IMR-90 (cell line): Measurements from ENCODE around the gene KIR3DL1. TPM values are rescaled to one million over a fixed set of nuclear protein-coding genes. Genes with fewer than 3 reads are reported as not detected.

Source experiments
- ATAC-seq: fragments of 200-7000 bp; cut with Tn5 transposase; 2 replicates; pipeline ENCODE4 v1.9.1; 2020; ENCODE audit warnings: low read depth, mild to moderate bottlenecking, moderate library complexity
- BruUV-seq: library from RNA; stranded (reverse); fragments of 400-500 nt; replicated peaks from 2 replicates; lab custom pipeline; 2021; lab: Mats Ljungman, UMichigan
- CTCF ChIA-PET: fragments of 300-600 bp; formaldehyde crosslinking; extraction: SDS; loops from one replicate; lab custom pipeline; 2021; ENCODE audit warnings: antibody characterized with exemption; lab: Yijun Ruan, JAX
- POLR2A ChIA-PET: fragments of 300-600 bp; sonication (Branson Sonifier 250); formaldehyde crosslinking; loops from one replicate; lab custom pipeline; 2022; ENCODE audit warnings: antibody characterized with exemption; ENCODE audit not compliant: unreplicated experiment; lab: Charles Lee
- DNase-seq: peaks from one replicate; pipeline ENCODE4 v3.0.0; 2013
- H2AFZ ChIP-seq: replicated peaks from 2 replicates; pipeline ENCODE3; 2013; ENCODE audit warnings: low read length, mild to moderate bottlenecking; ENCODE audit not compliant: poor library complexity
- H2AK5ac ChIP-seq: 2 replicates; pipeline ENCODE4 v1.6.1; 2013; ENCODE audit warnings: low read depth, low read length, inconsistent platforms
- H2AK9ac ChIP-seq: replicated peaks from 2 replicates; pipeline ENCODE3; 2013; ENCODE audit warnings: mild to moderate bottlenecking, low read depth, low read length, moderate library complexity; ENCODE audit not compliant: poor library complexity
- H2BK120ac ChIP-seq: 2 replicates; pipeline ENCODE4 v1.6.1; 2013; ENCODE audit warnings: low read depth, low read length, inconsistent platforms
- H2BK15ac ChIP-seq: 3 replicates; pipeline ENCODE4 v1.6.1; 2013; ENCODE audit warnings: low read depth, low read length, inconsistent platforms
- H2BK20ac ChIP-seq: 2 replicates; pipeline ENCODE4 v1.6.1; 2013; ENCODE audit warnings: low read depth, mild to moderate bottlenecking, inconsistent platforms, low read length, moderate library complexity
- H2BK5ac ChIP-seq: 2 replicates; pipeline ENCODE4 v1.6.1; 2013; ENCODE audit warnings: mild to moderate bottlenecking, low read depth, low read length, inconsistent platforms; ENCODE audit not compliant: poor library complexity, severe bottlenecking
- H3K14ac ChIP-seq: replicated peaks from 2 replicates; pipeline ENCODE4 v1.6.1; 2013; ENCODE audit warnings: low read depth, low read length, inconsistent platforms
- H3K18ac ChIP-seq: 2 replicates; pipeline ENCODE4 v1.6.1; 2013; ENCODE audit warnings: low read depth, low read length, control low read depth
- H3K23ac ChIP-seq: 2 replicates; pipeline ENCODE4 v1.6.1; 2013; ENCODE audit warnings: low read depth, low read length, inconsistent platforms
- H3K27ac ChIP-seq: 2 replicates; pipeline ENCODE4 v1.5.1; 2013; ENCODE audit warnings: mild to moderate bottlenecking, control low read depth, low read length; ENCODE audit not compliant: insufficient read depth
- H3K27me3 ChIP-seq: 2 replicates; pipeline ENCODE4 v1.6.1; 2013; ENCODE audit warnings: low read length; ENCODE audit not compliant: control insufficient read depth, insufficient read depth
- H3K36me3 ChIP-seq: 2 replicates; pipeline ENCODE4 v1.6.1; 2013; ENCODE audit warnings: low read length, mixed read lengths; ENCODE audit not compliant: control insufficient read depth, insufficient read depth
- H3K4ac ChIP-seq: 2 replicates; pipeline ENCODE4 v1.6.1; 2013; ENCODE audit warnings: low read depth, low read length, inconsistent platforms
- H3K4me1 ChIP-seq: 2 replicates; pipeline ENCODE4 v1.6.1; 2013; ENCODE audit warnings: low read length, mixed read lengths; ENCODE audit not compliant: control insufficient read depth, insufficient read depth
- H3K4me2 ChIP-seq: 2 replicates; pipeline ENCODE4 v1.6.1; 2013; ENCODE audit warnings: low read depth, mild to moderate bottlenecking, control low read depth, low read length, moderate library complexity
- H3K4me3 ChIP-seq: 2 replicates; pipeline ENCODE4 v1.5.1; 2013; ENCODE audit warnings: low read depth, mild to moderate bottlenecking, control low read depth, low read length, moderate library complexity; ENCODE audit not compliant: insufficient read depth
- H3K56ac ChIP-seq: 2 replicates; pipeline ENCODE4 v1.6.1; 2013; ENCODE audit warnings: low read length, inconsistent platforms; ENCODE audit not compliant: insufficient read depth; ENCODE audit errors: extremely low read depth
- H3K79me1 ChIP-seq, 2 experiments: 2 replicates each; pipeline ENCODE4 v1.6.1; 2013; ENCODE audit warnings: low read length in 2 of 2, inconsistent platforms in 1 of 2, low read depth in 1 of 2
- H3K9ac ChIP-seq: 2 replicates; pipeline ENCODE4 v1.6.1; 2013; ENCODE audit warnings: low read depth, low read length, control low read depth
- H3K9me1 ChIP-seq: 2 replicates; pipeline ENCODE4 v1.6.1; 2013; ENCODE audit warnings: low read length, inconsistent platforms; ENCODE audit not compliant: insufficient read depth
- H3K9me3 ChIP-seq: 2 replicates; pipeline ENCODE4 v1.6.1; 2013; ENCODE audit warnings: low read length; ENCODE audit not compliant: control insufficient read depth, insufficient read depth
- H4K20me1 ChIP-seq: 2 replicates; pipeline ENCODE4 v1.6.1; 2013; ENCODE audit warnings: low read length, inconsistent platforms; ENCODE audit not compliant: insufficient read depth
- H4K5ac ChIP-seq: 2 replicates; pipeline ENCODE4 v1.6.1; 2013; ENCODE audit warnings: mild to moderate bottlenecking, low read depth, low read length, control low read depth
- H4K8ac ChIP-seq, 2 experiments: 2 replicates each; pipeline ENCODE4 v1.6.1; 2013; ENCODE audit warnings: low read depth in 2 of 2, low read length in 2 of 2, control low read depth in 1 of 2, inconsistent platforms in 1 of 2
- H4K91ac ChIP-seq: 2 replicates; pipeline ENCODE4 v1.6.1; 2013; ENCODE audit warnings: low read depth, low read length, inconsistent platforms; ENCODE audit not compliant: insufficient read depth
- BHLHE40 ChIP-seq: fragments of 150-350 bp; IDR thresholded peaks from 2 replicates; pipeline ENCODE4 v1.6.1; 2016; ENCODE audit warnings: mild to moderate bottlenecking, low read depth, low read length
- CEBPB ChIP-seq: IDR thresholded peaks from 2 replicates; pipeline ENCODE4 v1.6.1; 2012; ENCODE audit warnings: low read depth, low read length, improper control_type of control experiment
- FOS ChIP-seq: fragments of 150-350 bp; IDR thresholded peaks from 2 replicates; pipeline ENCODE4 v1.6.1; 2016; ENCODE audit warnings: low read depth, low read length
- MAFK ChIP-seq: IDR thresholded peaks from 2 replicates; pipeline ENCODE4 v1.6.1; 2012; ENCODE audit warnings: low read depth, low read length, improper control_type of control experiment
- MXI1 ChIP-seq: IDR thresholded peaks from 2 replicates; pipeline ENCODE4 v1.6.1; 2012; ENCODE audit warnings: low read depth, mild to moderate bottlenecking, low read length, moderate library complexity, borderline replicate concordance
- NFE2L2 ChIP-seq: fragments of 150-350 bp; IDR thresholded peaks from 2 replicates; pipeline ENCODE4 v1.6.1; 2016; ENCODE audit warnings: low read depth, mild to moderate bottlenecking, low read length
- POLR2A ChIP-seq: IDR thresholded peaks from 2 replicates; pipeline ENCODE4 v1.6.1; 2012; ENCODE audit warnings: mild to moderate bottlenecking, low read depth, low read length
- RAD21 ChIP-seq: IDR thresholded peaks from 2 replicates; pipeline ENCODE4 v1.6.1; 2012; ENCODE audit warnings: low read length, improper control_type of control experiment
- RFX5 ChIP-seq: IDR thresholded peaks from 2 replicates; pipeline ENCODE4 v1.8.0; 2012; ENCODE audit warnings: low read depth, mild to moderate bottlenecking, low read length, moderate library complexity
- WGBS, 2 experiments: methylation state at CpG; one replicate each; pipeline versions ENCODE4 v1.1.5 to v1.1.7; 2013; ENCODE audit warnings: missing lambda C conversion rate in 2 of 2; ENCODE audit not compliant: insufficient read length in 1 of 2; ENCODE audit errors: extremely low coverage in 2 of 2; 5-methylcytosine and 5-hydroxymethylcytosine counted together
- dilution Hi-C: fragments of 300-500 bp; cut with HindIII; formaldehyde crosslinking; loops from one replicate; pipeline ENCODE4 v1.14.3; 2018; ENCODE audit warnings: low sequenced_read_pairs; ENCODE audit not compliant: unreplicated experiment
- in situ Hi-C: fragments of 300-500 bp; cut with MboI; formaldehyde crosslinking; loops from 3 replicates; pipeline ENCODE4 v1.14.3; 2019; ENCODE audit warnings: low sequenced_read_pairs, inconsistent platforms, mixed read lengths
- intact Hi-C: fragments of 100-400 bp; cut with micrococcal nuclease; formaldehyde crosslinking; loops from 2 replicates; pipeline ENCODE4 v1.10.0; 2022
- polyA plus RNA-seq, 3 experiments: library from polyadenylated mRNA; depleted of rRNA; stranded (reverse); fragments of >200 nt; gene quantifications; 2 replicates each; pipeline ENCODE4 v1.2.3, GENCODE V29; 2012; ENCODE audit warnings: low replicate concordance in 1 of 3
- total RNA-seq: library from RNA; depleted of rRNA; stranded (reverse); fragments of >200 nt; gene quantifications from 2 replicates; pipeline ENCODE4 v1.2.3, GENCODE V29; 2012
- TF ChIP-seq, protein P1 (sequence below): conservative IDR thresholded peaks from 2 replicates; pipeline ENCODE4 v1.5.1; 2012; ENCODE audit warnings: mild to moderate bottlenecking, low read depth, low read length, improper control_type of control experiment
- TF ChIP-seq, protein P2 (sequence below): fragments of 150-350 bp; IDR thresholded peaks from 2 replicates; pipeline ENCODE4 v1.6.1; 2016; ENCODE audit warnings: low read depth, mild to moderate bottlenecking, low read length, moderate library complexity, borderline replicate concordance

Gene KIR3DL1
- total and polyA plus RNA-seq, 2 of the 4 experiments (the other 2 are of a cell fraction): not detected

DNA sequence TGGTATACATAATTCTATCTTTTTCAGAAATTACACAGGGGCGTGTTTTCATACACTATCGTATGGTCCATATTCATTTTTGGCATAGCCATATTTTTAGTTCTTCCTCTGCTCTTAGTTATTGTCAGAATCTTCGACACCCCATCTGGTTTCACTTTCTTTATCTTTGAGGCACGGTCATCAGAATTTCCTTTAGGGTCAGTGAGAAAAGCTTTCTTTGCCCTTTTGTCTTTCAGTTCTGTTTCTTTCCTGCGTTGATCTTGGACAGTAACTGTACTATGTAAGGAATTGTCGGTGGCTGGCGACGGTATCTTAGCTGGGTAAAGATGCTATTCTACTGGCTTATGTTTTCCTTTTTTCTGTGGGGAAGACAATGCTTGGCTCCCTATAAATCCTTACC lies 23.5 kb upstream of the KIR3DL1 start:
- no peaks in the 10 kb centered on the region for H3K27me3 ChIP-seq
- H3K23ac ChIP-seq: no peak overlapping the region
- no peaks in the 10 kb centered on the region for H3K36me3 ChIP-seq
- H2AK5ac ChIP-seq: no peak overlapping the region
- peaks cover 20% of the 10 kb centered on the region for H3K9me3 ChIP-seq
- H3K9ac ChIP-seq: no peak overlapping the region
- H3K27ac ChIP-seq: no peak overlapping the region
- no peak overlapping the region for H2BK5ac ChIP-seq
- H2BK20ac ChIP-seq: no peak overlapping the region
- DNase-seq (no peak), ATAC-seq (no peak)
- H3K4me2 ChIP-seq: no peak overlapping the region
- no peaks in the 10 kb centered on the region for H3K9me1 ChIP-seq
- H3K4me3 ChIP-seq: no peak overlapping the region
- H4K8ac ChIP-seq: no peak overlapping the region
- dilution Hi-C loops: no loop called here
- H2BK15ac ChIP-seq: no peak overlapping the region
- no peak overlapping the region for H4K5ac ChIP-seq
- H2BK120ac ChIP-seq: no peak overlapping the region
- no TSS peak for BruUV-seq
- no peaks in the 10 kb centered on the region for H4K20me1 ChIP-seq
- no peak overlapping the region for H3K4ac ChIP-seq
- TF ChIP-seq POLR2A: no peak
- TF ChIP-seq NFE2L2: no peak
- no peak for TF ChIP-seq CEBPB
- TF ChIP-seq, protein P1, sequence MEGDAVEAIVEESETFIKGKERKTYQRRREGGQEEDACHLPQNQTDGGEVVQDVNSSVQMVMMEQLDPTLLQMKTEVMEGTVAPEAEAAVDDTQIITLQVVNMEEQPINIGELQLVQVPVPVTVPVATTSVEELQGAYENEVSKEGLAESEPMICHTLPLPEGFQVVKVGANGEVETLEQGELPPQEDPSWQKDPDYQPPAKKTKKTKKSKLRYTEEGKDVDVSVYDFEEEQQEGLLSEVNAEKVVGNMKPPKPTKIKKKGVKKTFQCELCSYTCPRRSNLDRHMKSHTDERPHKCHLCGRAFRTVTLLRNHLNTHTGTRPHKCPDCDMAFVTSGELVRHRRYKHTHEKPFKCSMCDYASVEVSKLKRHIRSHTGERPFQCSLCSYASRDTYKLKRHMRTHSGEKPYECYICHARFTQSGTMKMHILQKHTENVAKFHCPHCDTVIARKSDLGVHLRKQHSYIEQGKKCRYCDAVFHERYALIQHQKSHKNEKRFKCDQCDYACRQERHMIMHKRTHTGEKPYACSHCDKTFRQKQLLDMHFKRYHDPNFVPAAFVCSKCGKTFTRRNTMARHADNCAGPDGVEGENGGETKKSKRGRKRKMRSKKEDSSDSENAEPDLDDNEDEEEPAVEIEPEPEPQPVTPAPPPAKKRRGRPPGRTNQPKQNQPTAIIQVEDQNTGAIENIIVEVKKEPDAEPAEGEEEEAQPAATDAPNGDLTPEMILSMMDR: no peak
- no peak for TF ChIP-seq MXI1
- TF ChIP-seq MAFK: no peak
- TF ChIP-seq, protein P2, sequence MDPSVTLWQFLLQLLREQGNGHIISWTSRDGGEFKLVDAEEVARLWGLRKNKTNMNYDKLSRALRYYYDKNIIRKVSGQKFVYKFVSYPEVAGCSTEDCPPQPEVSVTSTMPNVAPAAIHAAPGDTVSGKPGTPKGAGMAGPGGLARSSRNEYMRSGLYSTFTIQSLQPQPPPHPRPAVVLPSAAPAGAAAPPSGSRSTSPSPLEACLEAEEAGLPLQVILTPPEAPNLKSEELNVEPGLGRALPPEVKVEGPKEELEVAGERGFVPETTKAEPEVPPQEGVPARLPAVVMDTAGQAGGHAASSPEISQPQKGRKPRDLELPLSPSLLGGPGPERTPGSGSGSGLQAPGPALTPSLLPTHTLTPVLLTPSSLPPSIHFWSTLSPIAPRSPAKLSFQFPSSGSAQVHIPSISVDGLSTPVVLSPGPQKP: no peak
- no peak for TF ChIP-seq BHLHE40
- no peak for TF ChIP-seq RFX5
- TF ChIP-seq FOS: no peak
- TF ChIP-seq RAD21: no peak
- in situ Hi-C loops: no loop called here
- no peaks in the 10 kb centered on the region for H3K4me1 ChIP-seq
- intact Hi-C loops: no loop called here
- no CpG with 5 or more reads among the region's 8 CpGs for WGBS, 2 experiments
- H3K56ac ChIP-seq: no peak overlapping the region
- no peak overlapping the region for H2AK9ac ChIP-seq
- no peak overlapping the region for H3K18ac ChIP-seq
- H2AFZ ChIP-seq: no peak overlapping the region
- ChIA-PET POLR2A (no interaction called here), CTCF (no interaction called here)
- no peaks in the 10 kb centered on the region for H3K79me1 ChIP-seq
- H3K14ac ChIP-seq: no peak overlapping the region
- H4K91ac ChIP-seq: no peak overlapping the region
